ENCODE results near the gene EXOC3L2. TPM values are rescaled to one million over a fixed set of nuclear protein-coding genes. Genes with fewer than 3 reads are reported as not detected.
A peak's percentile ranks its signal among the peaks of the same experiment; 100 is the strongest.

Gene EXOC3L2
- total and polyA plus RNA-seq, 8 donors, result 0.85 to 3.3 (median 1.3) TPM

- Histone ChIP-seq H3K36me3 (peaks cover 0 to 6% of the 10 kb centered on the region in 2 donors), H3K4me1 (peaks cover 13 to 58% of the 10 kb centered on the region in 2 donors), H3K27me3 (no peaks in the 10 kb centered on the region), H3K9me3 (no peaks in the 10 kb centered on the region), H3K4me3 (peak within 1 kb of the TSS; percentile 88 to 96), H3K27ac (peak within 1 kb of the TSS; percentile 84 to 97)
- intact Hi-C loops (cut with DNase I), result no loop called here
- ATAC-seq (peak; percentile 6), DNase-seq (no peak)
- no peak for TF ChIP-seq CTCF (IDR thresholded peaks at IDR 0.05)
Observed at GRCh38 chr19:45177817-45178261, 67.4 kb downstream of the EXOC3L2 start, which contains the start of gene TRAPPC6A. TSS of gene TRAPPC6A (minus strand) at chr19:45178237. CDS start at chr19:45178218, 19 bp downstream.

GRCh38 chr19:45175515-45176345, 69.5 kb downstream of the EXOC3L2 start:
- ATAC-seq (no peak), DNase-seq (no peak)
- Histone ChIP-seq H3K36me3 (no peaks in the 10 kb centered on the region), H3K27me3 (no peaks in the 10 kb centered on the region), H3K27ac (no peak overlapping the region), H3K4me1 (peaks cover 11 to 54% of the 10 kb centered on the region in 2 donors), H3K4me3 (no peak overlapping the region), H3K9me3 (no peaks in the 10 kb centered on the region)
- intact Hi-C loops (cut with DNase I), result no loop called here
- TF ChIP-seq CTCF (IDR thresholded peaks at IDR 0.05), result no peak

GRCh38 chr19:45173816-45174215, 71.4 kb downstream of the EXOC3L2 start:
- no peaks in the 10 kb centered on the region for H3K27me3 ChIP-seq
- H3K27ac ChIP-seq, result no peak overlapping the region
- intact Hi-C loops (cut with DNase I), result no loop called here
- no peaks in the 10 kb centered on the region for H3K9me3 ChIP-seq
- H3K4me3 ChIP-seq, result no peak overlapping the region
- DNase-seq (no peak), ATAC-seq (no peak)
- peaks cover 4 to 49% of the 10 kb centered on the region in 2 donors for H3K4me1 ChIP-seq
- H3K36me3 ChIP-seq, result no peaks in the 10 kb centered on the region
- no peak for TF ChIP-seq CTCF (IDR thresholded peaks at IDR 0.05)

GRCh38 chr19:45172611-45173208, 72.5 kb downstream of the EXOC3L2 start:
- H3K36me3 ChIP-seq, result no peaks in the 10 kb centered on the region
- peaks cover 4 to 49% of the 10 kb centered on the region in 2 donors for H3K4me1 ChIP-seq
- H3K4me3 ChIP-seq, result no peak overlapping the region
- no peaks in the 10 kb centered on the region for H3K9me3 ChIP-seq
- ATAC-seq, result no peak
- TF ChIP-seq CTCF (IDR thresholded peaks at IDR 0.05), result no peak
- no peaks in the 10 kb centered on the region for H3K27me3 ChIP-seq
- H3K27ac ChIP-seq, result no peak overlapping the region
- intact Hi-C loops (cut with DNase I), result no loop called here
- DNase-seq, result no peak

GRCh38 chr19:45172173-45172572, 73.0 kb downstream of the EXOC3L2 start:
- no peak overlapping the region for H3K27ac ChIP-seq
- TF ChIP-seq CTCF (IDR thresholded peaks at IDR 0.05), result no peak
- no peak overlapping the region for H3K4me3 ChIP-seq
- intact Hi-C loops (cut with DNase I), result no loop called here
- H3K4me1 ChIP-seq, result peaks cover 0 to 44% of the 10 kb centered on the region in 2 donors
- DNase-seq (no peak), ATAC-seq (no peak)
- H3K36me3 ChIP-seq, result no peaks in the 10 kb centered on the region
- no peaks in the 10 kb centered on the region for H3K27me3 ChIP-seq
- H3K9me3 ChIP-seq, result no peaks in the 10 kb centered on the region

Measured in left lung (tissue), 10 donors.